SK-N-SH treated with all-trans-retinoic acid at 6 μM for 48 hours (cell line): ENCODE data around the gene TNFRSF13B.

Source experiments
- BACH2 ChIP-seq: fragments of 250-450 bp; sonication (Bioruptor Pico); IDR thresholded peaks from 2 replicates; pipeline ENCODE4 v1.9.0; 2021; ENCODE audit warnings: mild to moderate bottlenecking, borderline replicate concordance
- TOX ChIP-seq: fragments of 250-450 bp; sonication (Bioruptor Pico); IDR thresholded peaks from 2 replicates; pipeline ENCODE4 v1.8.0; 2021; ENCODE audit warnings: mild to moderate bottlenecking, moderate library complexity, borderline replicate concordance
- ZNF70 ChIP-seq: fragments of 450-650 bp; formaldehyde crosslinking; IDR thresholded peaks from 2 replicates; pipeline ENCODE4 v1.5.0; 2020; ENCODE audit warnings: mild to moderate bottlenecking, moderate library complexity
- TF ChIP-seq, protein P1 (sequence below): fragments of 250-450 bp; sonication (Bioruptor Pico); IDR thresholded peaks from 2 replicates; pipeline ENCODE4 v1.8.0; 2020; ENCODE audit warnings: mild to moderate bottlenecking, moderate library complexity, borderline replicate concordance
- TF ChIP-seq, protein P2 (sequence below): fragments of 250-450 bp; sonication (Bioruptor Pico); IDR thresholded peaks from 2 replicates; pipeline ENCODE4 v1.5.1; 2020; ENCODE audit warnings: low read depth, mild to moderate bottlenecking, moderate library complexity

DNA sequence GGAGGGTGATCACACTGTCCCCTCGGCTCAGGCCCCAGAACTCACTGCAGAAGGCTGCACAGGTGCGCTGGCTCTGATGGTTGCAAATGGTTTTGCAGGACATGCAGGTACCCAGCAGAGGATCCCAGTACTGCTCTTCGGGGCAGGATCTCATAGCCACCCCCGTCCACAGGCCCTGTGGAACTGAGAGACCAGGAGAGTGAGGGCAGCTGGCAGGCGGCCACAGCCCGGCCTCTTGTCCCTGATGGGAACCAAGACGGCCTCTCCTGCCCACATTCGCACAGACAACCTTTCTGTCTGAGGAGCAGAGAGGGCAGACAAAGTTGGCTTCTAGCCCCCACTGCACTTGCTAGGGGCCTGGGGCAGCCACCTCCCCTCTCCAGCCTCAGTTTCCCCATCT is 19.5 kb downstream of the TNFRSF13B start:
- TF ChIP-seq, protein P1, sequence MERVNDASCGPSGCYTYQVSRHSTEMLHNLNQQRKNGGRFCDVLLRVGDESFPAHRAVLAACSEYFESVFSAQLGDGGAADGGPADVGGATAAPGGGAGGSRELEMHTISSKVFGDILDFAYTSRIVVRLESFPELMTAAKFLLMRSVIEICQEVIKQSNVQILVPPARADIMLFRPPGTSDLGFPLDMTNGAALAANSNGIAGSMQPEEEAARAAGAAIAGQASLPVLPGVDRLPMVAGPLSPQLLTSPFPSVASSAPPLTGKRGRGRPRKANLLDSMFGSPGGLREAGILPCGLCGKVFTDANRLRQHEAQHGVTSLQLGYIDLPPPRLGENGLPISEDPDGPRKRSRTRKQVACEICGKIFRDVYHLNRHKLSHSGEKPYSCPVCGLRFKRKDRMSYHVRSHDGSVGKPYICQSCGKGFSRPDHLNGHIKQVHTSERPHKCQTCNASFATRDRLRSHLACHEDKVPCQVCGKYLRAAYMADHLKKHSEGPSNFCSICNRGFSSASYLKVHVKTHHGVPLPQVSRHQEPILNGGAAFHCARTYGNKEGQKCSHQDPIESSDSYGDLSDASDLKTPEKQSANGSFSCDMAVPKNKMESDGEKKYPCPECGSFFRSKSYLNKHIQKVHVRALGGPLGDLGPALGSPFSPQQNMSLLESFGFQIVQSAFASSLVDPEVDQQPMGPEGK: no peak
- TF ChIP-seq, protein P2, sequence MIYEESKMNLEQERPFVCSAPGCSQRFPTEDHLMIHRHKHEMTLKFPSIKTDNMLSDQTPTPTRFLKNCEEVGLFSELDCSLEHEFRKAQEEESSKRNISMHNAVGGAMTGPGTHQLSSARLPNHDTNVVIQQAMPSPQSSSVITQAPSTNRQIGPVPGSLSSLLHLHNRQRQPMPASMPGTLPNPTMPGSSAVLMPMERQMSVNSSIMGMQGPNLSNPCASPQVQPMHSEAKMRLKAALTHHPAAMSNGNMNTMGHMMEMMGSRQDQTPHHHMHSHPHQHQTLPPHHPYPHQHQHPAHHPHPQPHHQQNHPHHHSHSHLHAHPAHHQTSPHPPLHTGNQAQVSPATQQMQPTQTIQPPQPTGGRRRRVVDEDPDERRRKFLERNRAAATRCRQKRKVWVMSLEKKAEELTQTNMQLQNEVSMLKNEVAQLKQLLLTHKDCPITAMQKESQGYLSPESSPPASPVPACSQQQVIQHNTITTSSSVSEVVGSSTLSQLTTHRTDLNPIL (CRISPR knock-in tag): no peak
- TF ChIP-seq TOX (CRISPR knock-in tag) (no peak), ZNF70 (CRISPR knock-in tag) (no peak), BACH2 (CRISPR knock-in tag) (no peak)
